ENCODE results near the gene MAPK1IP1L. TPM values are rescaled to one million over a fixed set of nuclear protein-coding genes. Genes with fewer than 3 reads are reported as not detected.

MAPK1IP1L gene
- total and polyA plus RNA-seq, 2 of the 8 experiments (the other 6 are each of a cell fraction or from before 2014, with no cell fraction given): 111 to 228 TPM

DNA sequence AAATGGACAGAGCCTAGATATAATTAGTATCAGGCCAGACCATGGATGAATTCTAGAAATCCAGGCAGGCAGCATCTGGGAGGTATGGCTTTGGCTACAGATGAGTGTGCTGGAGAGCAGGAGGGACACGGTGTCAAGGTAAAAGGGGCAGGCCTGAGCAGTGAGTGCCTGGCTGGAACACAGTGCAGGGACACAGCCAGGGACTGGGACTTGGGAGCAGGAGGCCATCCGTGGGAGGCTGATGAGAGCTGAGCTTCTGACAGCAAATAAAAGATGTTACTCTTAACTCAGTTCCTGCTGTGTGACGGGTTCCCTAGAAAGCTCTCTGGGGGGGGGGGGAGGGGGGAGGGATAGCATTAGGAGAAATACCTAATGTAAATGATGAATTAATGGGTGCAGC is 64.0 kb downstream of the MAPK1IP1L start (continued):
- no peak for TF ChIP-seq JUN (IDR thresholded peaks at IDR 0.05; ENCODE audit: low read depth, low read length)
- TF ChIP-seq BCL11A (IDR thresholded peaks at IDR 0.05; ENCODE audit: low read depth in 2 of 2, low read length in 2 of 2): no peak
- TF ChIP-seq POLR2A (IDR thresholded peaks at IDR 0.05; ENCODE audit: control extremely low read depth in 1 of 2, low read depth in 2 of 2, low read length in 2 of 2): no peak
- TF ChIP-seq EP300 (IDR thresholded peaks at IDR 0.05; ENCODE audit: borderline replicate concordance in 1 of 2, low read depth in 2 of 2, low read length in 2 of 2): no peak

All from H1 (cell line).